SK-N-SH (cell line): ENCODE results near the gene PLCG1. TPM values are rescaled to one million over a fixed set of nuclear protein-coding genes. Genes with fewer than 3 reads are reported as not detected.

ENCODE experiments used
- CTCF ChIA-PET: fragments of 300-600, 350-600 bp; formaldehyde crosslinking; extraction: SDS; loops from one replicate; lab custom pipeline; 2021; lab: Yijun Ruan, JAX
- POLR2A ChIA-PET: fragments of 350-600 bp; sonication (Branson Sonifier 250); formaldehyde crosslinking; extraction: SDS; loops from one replicate; lab custom pipeline; 2020; ENCODE audit warnings: antibody characterized with exemption, inconsistent platforms; lab: Yijun Ruan, JAX
- DNase-seq: peaks from one replicate; pipeline ENCODE4 v3.0.0; 2012
- H2AFZ ChIP-seq: fragments of 200-600 bp; sonication (generic); 2 replicates; pipeline ENCODE4 v1.8.1; 2016; ENCODE audit warnings: antibody characterized with exemption, mild to moderate bottlenecking, low read depth
- H3F3A ChIP-seq: fragments of 200-600 bp; sonication (generic); replicated peaks from 2 replicates; pipeline ENCODE3; 2016; ENCODE audit warnings: antibody characterized with exemption, mild to moderate bottlenecking; ENCODE audit not compliant: insufficient read depth
- H3K27ac ChIP-seq, 2 experiments: fragments of 200-500 bp in 1 of 2; fragments of 200-600 bp in 1 of 2; sonication (Bioruptor generic) in 1 of 2; sonication (generic), shearing (Covaris generic) in 1 of 2; 2 replicates each; pipeline versions ENCODE4 v1.5.1 to v1.6.1; 2014 to 2016; ENCODE audit warnings: low read depth in 2 of 2, inconsistent platforms in 1 of 2, low read length in 1 of 2, mild to moderate bottlenecking in 1 of 2, mixed read lengths in 1 of 2
- H3K27me3 ChIP-seq: fragments of 200-600 bp; sonication (generic), shearing (Covaris generic); 2 replicates; pipeline ENCODE4 v1.6.1; 2016; ENCODE audit warnings: mixed run types; ENCODE audit not compliant: insufficient read depth
- H3K36me3 ChIP-seq, 2 experiments: fragments of 200-500 bp in 1 of 2; fragments of 200-600 bp in 1 of 2; sonication (Bioruptor generic) in 1 of 2; sonication (generic) in 1 of 2; replicated peaks in 1 of 2; 2 replicates each; pipeline versions ENCODE3 to v1.5.1; 2014 to 2016; ENCODE audit warnings: low read length in 1 of 2, mild to moderate bottlenecking in 1 of 2; ENCODE audit not compliant: insufficient read depth in 2 of 2, control insufficient read depth in 1 of 2
- H3K4me1 ChIP-seq, 2 experiments: fragments of 200-500 bp in 1 of 2; fragments of 200-600 bp in 1 of 2; sonication (Bioruptor generic) in 1 of 2; sonication (generic), shearing (Covaris generic) in 1 of 2; 2 replicates each; pipeline versions ENCODE4 v1.5.1 to v1.6.1; 2014 to 2016; ENCODE audit warnings: low read depth in 1 of 2, low read length in 1 of 2, mixed run types in 1 of 2; ENCODE audit not compliant: insufficient read depth in 2 of 2, control insufficient read depth in 1 of 2
- H3K4me2 ChIP-seq: fragments of 200-600 bp; sonication (generic), shearing (Covaris generic); 2 replicates; pipeline ENCODE4 v1.6.1; 2017; ENCODE audit warnings: mixed run types
- H3K4me3 ChIP-seq, 2 experiments: fragments of 200-500 bp in 1 of 2; fragments of 200-600 bp in 1 of 2; sonication (Bioruptor generic) in 1 of 2; sonication (generic), shearing (Covaris generic) in 1 of 2; 2 replicates each; pipeline versions ENCODE4 v1.5.1 to v1.8.1; 2014 to 2016; ENCODE audit warnings: low read depth in 2 of 2, inconsistent platforms in 1 of 2, low read length in 1 of 2, mild to moderate bottlenecking in 1 of 2, mixed read lengths in 1 of 2, moderate library complexity in 1 of 2
- H3K79me2 ChIP-seq: fragments of 200-600 bp; sonication (generic); 2 replicates; pipeline ENCODE4 v1.8.1; 2017; ENCODE audit warnings: mild to moderate bottlenecking; ENCODE audit not compliant: insufficient read depth
- H3K9ac ChIP-seq: fragments of 200-600 bp; sonication (generic); 2 replicates; pipeline ENCODE4 v1.6.1; 2017; ENCODE audit warnings: mixed run types
- H3K9me2 ChIP-seq: fragments of 200-600 bp; sonication (generic); 2 replicates; pipeline ENCODE4 v1.6.1; 2017; ENCODE audit warnings: mixed run types
- H3K9me3 ChIP-seq: fragments of 200-600 bp; sonication (generic); 2 replicates; pipeline ENCODE4 v1.6.1; 2017; ENCODE audit warnings: mixed run types, mild to moderate bottlenecking, moderate library complexity
- H4K20me1 ChIP-seq: fragments of 200-600 bp; sonication (generic); 2 replicates; pipeline ENCODE4 v1.6.1; 2017; ENCODE audit warnings: mild to moderate bottlenecking, mixed run types; ENCODE audit not compliant: insufficient read depth
- CHD2 ChIP-seq: fragments of 150-350 bp; IDR thresholded peaks from 2 replicates; pipeline ENCODE4 v1.6.1; 2018; ENCODE audit warnings: low read length; ENCODE audit not compliant: partially characterized antibody
- ELF1 ChIP-seq: IDR thresholded peaks from 2 replicates; pipeline ENCODE4 v1.4.0; 2012
- FOSL2 ChIP-seq: IDR thresholded peaks from 2 replicates; pipeline ENCODE4 v1.4.0; 2012; ENCODE audit warnings: low read depth, mild to moderate bottlenecking, moderate library complexity, borderline replicate concordance
- FOXJ3 ChIP-seq: sonication (generic); formaldehyde crosslinking; IDR thresholded peaks from 2 replicates; pipeline ENCODE4 v1.5.1; 2020; ENCODE audit warnings: mild to moderate bottlenecking, missing genetic modification reagents
- FOXM1 ChIP-seq: IDR thresholded peaks from 2 replicates; pipeline ENCODE4 v1.4.0; 2012; ENCODE audit warnings: low read depth, mild to moderate bottlenecking
- GABPA ChIP-seq: IDR thresholded peaks from 2 replicates; pipeline ENCODE4 v1.4.0; 2012; ENCODE audit warnings: low read depth, mild to moderate bottlenecking
- GATA2 ChIP-seq: sonication (generic); formaldehyde crosslinking; IDR thresholded peaks from 2 replicates; pipeline ENCODE4 v1.5.0; 2020; ENCODE audit warnings: mild to moderate bottlenecking, missing genetic modification reagents
- NFIC ChIP-seq: IDR thresholded peaks from 2 replicates; pipeline ENCODE4 v1.4.0; 2012; ENCODE audit warnings: borderline replicate concordance
- NRF1 ChIP-seq: IDR thresholded peaks from 2 replicates; pipeline ENCODE4 v1.6.1; 2012; ENCODE audit warnings: low read depth, mild to moderate bottlenecking, low read length
- RAD21 ChIP-seq: IDR thresholded peaks from 2 replicates; pipeline ENCODE4 v1.6.1; 2012; ENCODE audit warnings: mild to moderate bottlenecking, low read length
- REST ChIP-seq: IDR thresholded peaks from 2 replicates; pipeline ENCODE4 v1.6.1; 2012; ENCODE audit warnings: mild to moderate bottlenecking, low read depth, low read length, moderate library complexity
- RFX5 ChIP-seq: IDR thresholded peaks from 2 replicates; pipeline ENCODE4 v1.6.1; 2012; ENCODE audit warnings: mild to moderate bottlenecking, improper control_type of control experiment, low read length
- RXRA ChIP-seq: IDR thresholded peaks from 2 replicates; pipeline ENCODE4 v1.4.0; 2012; ENCODE audit warnings: low read depth, mild to moderate bottlenecking, borderline replicate concordance
- SMC3 ChIP-seq: IDR thresholded peaks from 2 replicates; pipeline ENCODE4 v1.6.1; 2012; ENCODE audit warnings: low read depth, low read length, improper control_type of control experiment
- TCF12 ChIP-seq: IDR thresholded peaks from 2 replicates; pipeline ENCODE4 v1.4.0; 2012
- USF1 ChIP-seq: IDR thresholded peaks from 2 replicates; pipeline ENCODE4 v1.4.0; 2012; ENCODE audit warnings: low read depth, borderline replicate concordance
- USF2 ChIP-seq: fragments of 150-350 bp; IDR thresholded peaks from 2 replicates; pipeline ENCODE4 v1.6.1; 2017; ENCODE audit warnings: antibody characterized with exemption, low read length, low read depth, borderline replicate concordance
- YY1 ChIP-seq: IDR thresholded peaks from 2 replicates; pipeline ENCODE4 v1.4.0; 2012; ENCODE audit warnings: low read depth, mild to moderate bottlenecking
- ZBTB33 ChIP-seq: IDR thresholded peaks from 2 replicates; pipeline ENCODE4 v1.4.0; 2012; ENCODE audit warnings: low read depth, borderline replicate concordance
- WGBS: methylation state at CpG from one replicate; pipeline ENCODE4 v1.1.6; 2017; ENCODE audit warnings: low lambda C conversion rate; 5-methylcytosine and 5-hydroxymethylcytosine counted together
- polyA plus RNA-seq, 3 experiments: library from polyadenylated mRNA; depleted of rRNA; stranded (reverse); fragments of >200 nt; gene quantifications; 2 replicates each; pipeline ENCODE4 v1.2.3, GENCODE V29; 2012
- TF ChIP-seq, protein P1 (sequence below): IDR thresholded peaks from 2 replicates; pipeline ENCODE4 v1.4.0; 2012; ENCODE audit warnings: low read depth
- TF ChIP-seq, protein P2 (sequence below): IDR thresholded peaks from 2 replicates; pipeline ENCODE4; 2012

The PLCG1 gene
- polyA plus RNA-seq, 1 of the 3 experiments (the other 2 are of a cell fraction): 81.4 TPM

- TF ChIP-seq USF1: peak; percentile 87
- TF ChIP-seq, all 33 proteins: peak for 6
Measured at GRCh38 chr20:41137614-41138474, 501 bp downstream of the PLCG1 start (continued).

DNA sequence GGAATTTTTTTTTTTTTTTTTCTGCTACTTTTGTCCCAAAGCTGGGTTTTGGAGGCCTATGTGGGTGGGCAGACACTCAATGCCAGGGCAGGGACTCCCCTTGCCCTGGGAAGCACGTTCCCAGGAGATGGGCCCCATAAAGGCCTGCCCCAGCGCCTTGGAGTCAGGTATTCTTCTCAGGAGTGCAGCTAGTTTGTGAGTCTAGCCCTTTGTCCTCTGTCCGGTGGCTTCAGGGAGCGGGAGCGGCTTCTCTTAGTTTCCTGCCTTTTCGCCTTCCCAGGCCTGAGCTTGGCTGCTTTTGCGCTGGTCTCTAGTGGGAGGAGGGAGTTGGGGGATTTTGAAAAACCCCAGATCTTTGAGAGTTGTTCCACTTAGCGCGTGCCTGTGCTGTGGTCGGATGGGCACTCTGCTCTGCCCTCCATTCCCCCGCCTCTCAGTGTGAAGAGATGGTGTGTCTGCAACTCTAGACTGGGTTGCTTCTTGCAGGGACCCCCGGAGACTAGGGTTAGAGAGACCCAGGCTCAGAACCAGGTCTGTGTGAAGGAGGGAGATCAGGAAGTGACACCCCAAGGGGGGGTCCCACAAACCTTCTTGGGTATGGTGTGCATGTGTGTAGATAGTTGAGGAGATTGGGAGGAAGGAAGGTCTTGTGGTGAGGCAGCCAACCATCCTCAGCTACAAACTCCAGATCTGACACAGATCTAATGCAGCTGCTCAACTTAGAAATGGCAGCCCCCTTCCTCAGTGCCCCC is 1.3 kb downstream of the PLCG1 start:
- POLR2A ChIA-PET: interaction anchor here (0.5 kb wide), 1 partner anchor 93 kb away, joined by 3 read pairs; no protein-coding TSS in a partner anchor
- Histone ChIP-seq H3K79me2 (peaks cover 63% of the 10 kb centered on the region), H3K9me2 (no peaks in the 10 kb centered on the region), H3K4me3 (peak overlapping the region; percentile 94 to 97), H3K27me3 (no peaks in the 10 kb centered on the region), H2AFZ (peak overlapping the region; percentile 33; the same call in 1 of the 2 replicates), H3K36me3 (no peaks in the 10 kb centered on the region), H3K27ac (peak overlapping the region; percentile 77 to 93), H3F3A (no peaks in the 10 kb centered on the region), H3K4me2 (peak overlapping the region; percentile 100), H3K9me3 (no peaks in the 10 kb centered on the region), H4K20me1 (peaks cover 55% of the 10 kb centered on the region), H3K9ac (peak overlapping the region; percentile 94), H3K4me1 (peaks cover 9 to 55% of the 10 kb centered on the region in 2 experiments; a peak in 3 of 4 replicates)
- 26% methylated on average over 12 of the region's 12 CpGs for WGBS
- CTCF ChIA-PET: interaction anchor here (0.6 to 3.4 kb wide), 5 partner anchors 23 to 272 kb away, joined by 3 to 16 read pairs (median 3); no protein-coding TSS in a partner anchor
- TF ChIP-seq TCF12: no peak
- no peak for TF ChIP-seq USF2
- TF ChIP-seq GATA2 (CRISPR knock-in tag): no peak
- TF ChIP-seq RAD21: no peak
- TF ChIP-seq ZBTB33: no peak
- TF ChIP-seq NFIC: no peak
- no peak for TF ChIP-seq ELF1
- no peak for TF ChIP-seq FOXJ3
- TF ChIP-seq, protein P1, sequence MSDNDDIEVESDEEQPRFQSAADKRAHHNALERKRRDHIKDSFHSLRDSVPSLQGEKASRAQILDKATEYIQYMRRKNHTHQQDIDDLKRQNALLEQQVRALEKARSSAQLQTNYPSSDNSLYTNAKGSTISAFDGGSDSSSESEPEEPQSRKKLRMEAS: no peak
- TF ChIP-seq FOSL2: no peak
- no peak for TF ChIP-seq YY1
- no peak for TF ChIP-seq CHD2
- TF ChIP-seq RXRA: no peak
- TF ChIP-seq FOXM1: no peak
- no peak for TF ChIP-seq REST
- no peak for TF ChIP-seq SMC3
- TF ChIP-seq RFX5: no peak
- TF ChIP-seq GABPA: no peak
- TF ChIP-seq NRF1: no peak
- TF ChIP-seq, protein P2, sequence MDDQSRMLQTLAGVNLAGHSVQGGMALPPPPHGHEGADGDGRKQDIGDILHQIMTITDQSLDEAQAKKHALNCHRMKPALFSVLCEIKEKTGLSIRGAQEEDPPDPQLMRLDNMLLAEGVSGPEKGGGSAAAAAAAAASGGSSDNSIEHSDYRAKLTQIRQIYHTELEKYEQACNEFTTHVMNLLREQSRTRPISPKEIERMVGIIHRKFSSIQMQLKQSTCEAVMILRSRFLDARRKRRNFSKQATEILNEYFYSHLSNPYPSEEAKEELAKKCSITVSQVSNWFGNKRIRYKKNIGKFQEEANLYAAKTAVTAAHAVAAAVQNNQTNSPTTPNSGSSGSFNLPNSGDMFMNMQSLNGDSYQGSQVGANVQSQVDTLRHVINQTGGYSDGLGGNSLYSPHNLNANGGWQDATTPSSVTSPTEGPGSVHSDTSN: no peak
- DNase-seq: peak; percentile 34
